ENCODE data around the gene SP8. TPM values are rescaled to one million over a fixed set of nuclear protein-coding genes. Genes with fewer than 3 reads are reported as not detected.

Gene SP8
- not detected in 2 replicates for total RNA-seq

GRCh38 chr7:20786779-20787659 lies at the start of gene SP8:
Gene SP8 (minus strand): TSS chr7:20786886. CDS start chr7:20786798, 88 bp downstream.

Other genes with a start within 250 kb of the SP8 start
- gene ABCB5, start 171.2 kb downstream of the SP8 start, total RNA-seq = not detected in 2 replicates

Measured in vein endothelial cell (primary cell).